ENCODE results near the gene ANO5. TPM values are rescaled to one million over a fixed set of nuclear protein-coding genes. Genes with fewer than 3 reads are reported as not detected.

The ANO5 gene
- total and polyA plus RNA-seq, 2 of the 4 experiments (the other 2 are of a cell fraction), result not detected

GRCh38 chr11:22197139-22198005 lies 4.5 kb downstream of the ANO5 start:
- H2BK15ac ChIP-seq (ENCODE audit: low read depth, low read length), result no peak overlapping the region
- no peak overlapping the region for H3K27ac ChIP-seq (ENCODE audit: insufficient read depth, low read length)
- H3K4me1 ChIP-seq (ENCODE audit: control insufficient read depth, insufficient read depth, low read length), result no peaks in the 10 kb centered on the region
- no peak overlapping the region for H4K5ac ChIP-seq (ENCODE audit: low read depth, low read length)
- intact Hi-C loops (cut with micrococcal nuclease) (no loop called here), dilution Hi-C loops (cut with HindIII; ENCODE audit: low sequenced_read_pairs, unreplicated experiment) (no loop called here), in situ Hi-C loops (cut with MboI; ENCODE audit: low sequenced_read_pairs) (no loop called here)
- no peak overlapping the region for H2BK20ac ChIP-seq (ENCODE audit: low read depth, low read length)
- no peak overlapping the region for H3K4me3 ChIP-seq (ENCODE audit: insufficient read depth, low read depth, low read length)
- no CpG with 5 or more reads among the region's 4 CpGs for WGBS, 2 experiments (ENCODE audit: extremely low coverage in 2 of 2, insufficient read length in 1 of 2)
- no peaks in the 10 kb centered on the region for H3K36me3 ChIP-seq (ENCODE audit: control insufficient read depth, insufficient read depth, low read length)
- ChIA-PET CTCF (no interaction called here), POLR2A (ENCODE audit: unreplicated experiment) (no interaction called here)
- no peak overlapping the region for H3K9ac ChIP-seq (ENCODE audit: low read depth, low read length)
- no peak overlapping the region for H3K14ac ChIP-seq (replicated peaks; ENCODE audit: low read depth, low read length)
- DNase-seq (no peak), ATAC-seq (ENCODE audit: low read depth) (no peak)
- no peak overlapping the region for H3K23ac ChIP-seq (ENCODE audit: low read depth, low read length)
- no peaks in the 10 kb centered on the region; the same call in 1 of the 2 replicates for H3K9me3 ChIP-seq (ENCODE audit: control insufficient read depth, insufficient read depth, low read length)
- BruUV-seq (replicated peaks), result no TSS peak
- no peaks in the 10 kb centered on the region for H3K79me1 ChIP-seq (ENCODE audit: low read depth in 1 of 2, low read length in 2 of 2)
- H4K8ac ChIP-seq (ENCODE audit: low read depth in 2 of 2, low read length in 2 of 2), result no peak overlapping the region
- TF ChIP-seq MAZ (IDR thresholded peaks at IDR 0.05; ENCODE audit: borderline replicate concordance, low read depth, low read length), result no peak
- no peak for TF ChIP-seq CEBPB (IDR thresholded peaks at IDR 0.05; ENCODE audit: low read depth, low read length)
- TF ChIP-seq RCOR1 (IDR thresholded peaks at IDR 0.05; ENCODE audit: insufficient replicate concordance, low read length), result no peak
- TF ChIP-seq CTCF (conservative IDR thresholded peaks at IDR 0.05; ENCODE audit: low read depth, low read length), result no peak
- no peak for TF ChIP-seq FOS (IDR thresholded peaks at IDR 0.05; ENCODE audit: low read depth, low read length)
- no peak for TF ChIP-seq RFX5 (IDR thresholded peaks at IDR 0.05; ENCODE audit: low read depth, low read length)
- no peak for TF ChIP-seq BHLHE40 (IDR thresholded peaks at IDR 0.05; ENCODE audit: low read depth, low read length)
- no peak for TF ChIP-seq POLR2A (IDR thresholded peaks at IDR 0.05; ENCODE audit: low read depth, low read length)
- no peak for TF ChIP-seq SMC3 (IDR thresholded peaks at IDR 0.05; ENCODE audit: low read depth, low read length)
- TF ChIP-seq NFE2L2 (IDR thresholded peaks at IDR 0.05; ENCODE audit: low read depth, low read length), result no peak
- TF ChIP-seq ELK1 (IDR thresholded peaks at IDR 0.05; ENCODE audit: borderline replicate concordance, low read depth, low read length), result no peak
- H2BK5ac ChIP-seq (ENCODE audit: low read depth, low read length, poor library complexity, severe bottlenecking), result no peak overlapping the region
- H2AK5ac ChIP-seq (ENCODE audit: low read depth, low read length), result no peak overlapping the region
- H3K4me2 ChIP-seq (ENCODE audit: low read depth, low read length), result no peak overlapping the region
- H2AK9ac ChIP-seq (replicated peaks; ENCODE audit: low read depth, low read length, poor library complexity), result no peak overlapping the region
- H3K18ac ChIP-seq (ENCODE audit: low read depth, low read length), result no peak overlapping the region
- H3K9me1 ChIP-seq (ENCODE audit: insufficient read depth, low read length), result no peaks in the 10 kb centered on the region
- no peaks in the 10 kb centered on the region for H4K20me1 ChIP-seq (ENCODE audit: insufficient read depth, low read length)
- no peak overlapping the region for H3K56ac ChIP-seq (ENCODE audit: extremely low read depth, insufficient read depth, low read length)
- H4K91ac ChIP-seq (ENCODE audit: insufficient read depth, low read depth, low read length), result no peak overlapping the region
- H2AFZ ChIP-seq (replicated peaks; ENCODE audit: low read length, poor library complexity), result no peak overlapping the region
- no peaks in the 10 kb centered on the region; the same call in 1 of the 2 replicates for H3K27me3 ChIP-seq (ENCODE audit: control insufficient read depth, insufficient read depth, low read length)
- no peak overlapping the region for H3K4ac ChIP-seq (ENCODE audit: low read depth, low read length)
- no peak overlapping the region for H2BK120ac ChIP-seq (ENCODE audit: low read depth, low read length)

Measured in IMR-90 (cell line).